PC-9 (cell line): ENCODE results near the gene EPB41L4B.

ENCODE experiments used
- CTCF ChIP-seq: fragments of 200-600 bp; sonication (generic); conservative IDR thresholded peaks from 2 replicates; pipeline ENCODE4 v1.6.1; 2017; ENCODE audit warnings: mixed run types, antibody characterized with exemption, mild to moderate bottlenecking, moderate library complexity
- EZH2 ChIP-seq: fragments of 200-600 bp; sonication (generic); IDR thresholded peaks from 2 replicates; pipeline ENCODE4 v1.8.0; 2017; ENCODE audit warnings: antibody characterized with exemption, low read depth

- no peak for TF ChIP-seq EZH2
- no peak for TF ChIP-seq CTCF
These were observed 72.7 kb downstream of the EPB41L4B start for GRCh38 chr9:109248133-109248581.
